PC-3 (cell line): Measurements from ENCODE around the gene USP30. TPM values are rescaled to one million over a fixed set of nuclear protein-coding genes. Genes with fewer than 3 reads are reported as not detected.

Experiments
- ATAC-seq: fragments of 200-7000 bp; cut with Tn5 transposase; 2 replicates; pipeline ENCODE4 v1.9.1; 2020; ENCODE audit warnings: mild to moderate bottlenecking, moderate library complexity
- BruUV-seq: library from RNA; stranded (reverse); fragments of 400-500 nt; replicated peaks from 2 replicates; lab custom pipeline; 2021; lab: Mats Ljungman, UMichigan
- CTCF ChIA-PET: fragments of 300-600 bp; sonication (Branson Sonifier 250); formaldehyde crosslinking; loops from one replicate; lab custom pipeline; 2022; ENCODE audit warnings: antibody characterized with exemption; lab: Charles Lee
- POLR2A ChIA-PET: fragments of 300-600 bp; sonication (Branson Sonifier 250); formaldehyde crosslinking; loops from one replicate; lab custom pipeline; 2022; ENCODE audit warnings: antibody characterized with exemption; ENCODE audit not compliant: unreplicated experiment; lab: Charles Lee
- DNase-seq: peaks from one replicate; pipeline ENCODE4 v3.0.0-alpha.2; 2015
- H2AFZ ChIP-seq: fragments of 300-600 bp; sonication (generic); 2 replicates; pipeline ENCODE4 v1.6.0; 2016; ENCODE audit warnings: antibody characterized with exemption, low read length
- H3F3A ChIP-seq: fragments of 300-600 bp; sonication (generic); one replicate; pipeline ENCODE4 v1.6.0; 2017; ENCODE audit warnings: antibody characterized with exemption, low read length, control low read depth, mild to moderate bottlenecking; ENCODE audit not compliant: unreplicated experiment
- H3K27ac ChIP-seq: fragments of 300-600 bp; sonication (generic); 2 replicates; pipeline ENCODE4 v1.5.1; 2016; ENCODE audit warnings: mild to moderate bottlenecking, low read length
- H3K27me3 ChIP-seq: fragments of 300-600 bp; sonication (generic); 2 replicates; pipeline ENCODE4 v1.6.1; 2016; ENCODE audit warnings: low read length, mixed read lengths
- H3K36me3 ChIP-seq: fragments of 300-600 bp; sonication (generic); 2 replicates; pipeline ENCODE4 v1.6.1; 2016; ENCODE audit warnings: low read depth, mixed run types, low read length, mixed read lengths
- H3K4me1 ChIP-seq: fragments of 300-600 bp; sonication (generic); 2 replicates; pipeline ENCODE4 v1.5.1; 2016; ENCODE audit warnings: low read length; ENCODE audit not compliant: insufficient read depth
- H3K4me2 ChIP-seq: fragments of 300-600 bp; sonication (generic); 2 replicates; pipeline ENCODE4 v1.6.0; 2016; ENCODE audit warnings: low read length
- H3K4me3 ChIP-seq: fragments of 300-600 bp; sonication (generic); 2 replicates; pipeline ENCODE4 v1.5.1; 2016; ENCODE audit warnings: mild to moderate bottlenecking, low read length, mixed read lengths
- H3K79me2 ChIP-seq: fragments of 300-600 bp; sonication (generic); 2 replicates; pipeline ENCODE4 v1.6.1; 2017; ENCODE audit warnings: low read length, mixed read lengths
- H3K9ac ChIP-seq: fragments of 300-600 bp; sonication (generic); 2 replicates; pipeline ENCODE4 v1.6.0; 2016; ENCODE audit warnings: mild to moderate bottlenecking, low read length
- H3K9me2 ChIP-seq: fragments of 300-600 bp; sonication (generic); replicated peaks from 2 replicates; pipeline ENCODE4 v1.6.1; 2016; ENCODE audit warnings: mixed run types, low read length, mixed read lengths
- H3K9me3 ChIP-seq: fragments of 300-600 bp; sonication (generic); 2 replicates; pipeline ENCODE4 v1.6.1; 2016; ENCODE audit warnings: low read length, mixed read lengths
- H4K20me1 ChIP-seq: fragments of 300-600 bp; sonication (generic); 2 replicates; pipeline ENCODE4 v1.6.1; 2016; ENCODE audit warnings: low read length, mixed read lengths
- EZH2 ChIP-seq: fragments of 300-600 bp; sonication (generic); IDR thresholded peaks from one replicate; pipeline ENCODE4 v1.6.1; 2017; ENCODE audit warnings: antibody characterized with exemption, mild to moderate bottlenecking, low read length; ENCODE audit not compliant: unreplicated experiment
- EZH2phosphoT487 ChIP-seq: fragments of 300-600 bp; sonication (generic); IDR thresholded peaks from 2 replicates; pipeline ENCODE4 v1.6.1; 2018; ENCODE audit warnings: mild to moderate bottlenecking, antibody characterized with exemption, low read length, borderline replicate concordance
- intact Hi-C: fragments of 100-400 bp; cut with micrococcal nuclease; formaldehyde crosslinking; loops from 2 replicates; pipeline ENCODE4 v1.9.0; 2023
- total RNA-seq: library from RNA; depleted of rRNA; stranded (reverse); fragments of >200 nt; gene quantifications from 2 replicates; pipeline ENCODE4 v1.2.3, GENCODE V29; 2014
- TF ChIP-seq, protein P1 (sequence below): fragments of 300-600 bp; sonication (generic); conservative IDR thresholded peaks from 2 replicates; pipeline ENCODE4 v1.5.1; 2017; ENCODE audit warnings: antibody characterized with exemption, low read depth, mild to moderate bottlenecking, low read length

The USP30 gene
- total RNA-seq, 1 experiment from 2014 or later, result 13.6 TPM

DNA sequence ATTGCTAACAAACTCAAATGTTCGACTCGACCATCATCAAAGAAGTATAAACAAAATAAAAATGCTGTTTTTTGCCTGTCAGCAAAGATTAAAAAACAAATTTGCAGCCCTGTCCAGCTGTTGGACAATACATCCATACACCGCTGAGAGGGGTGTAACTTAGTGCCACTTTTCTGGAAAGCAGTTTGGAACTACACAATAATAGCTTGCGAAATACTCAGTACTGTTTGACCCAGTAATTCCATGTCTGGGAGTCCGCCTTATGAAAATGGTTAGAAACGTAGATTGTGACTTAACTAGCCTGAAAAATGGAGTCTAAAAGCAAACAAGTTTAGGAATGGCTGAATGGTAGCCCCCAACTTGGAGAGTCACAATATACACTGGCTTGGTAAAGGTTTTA is 6.4 kb downstream of the USP30 start:
- no TSS peak for BruUV-seq
- Histone ChIP-seq H3K4me2 (no peak overlapping the region), H4K20me1 (no peaks in the 10 kb centered on the region), H3K9ac (no peak overlapping the region), H3K4me3 (no peak overlapping the region), H3K9me2 (no peaks in the 10 kb centered on the region), H3K4me1 (peaks cover 2% of the 10 kb centered on the region; the same call in 1 of the 2 replicates), H3K27me3 (no peaks in the 10 kb centered on the region), H2AFZ (no peak overlapping the region), H3K79me2 (0 out of 2 replicates have a peak, but pooled peaks cover 1% of the 10 kb centered on the region), H3K9me3 (no peaks in the 10 kb centered on the region), H3K36me3 (peaks cover 15% of the 10 kb centered on the region; the same call in 1 of the 2 replicates), H3F3A (no peaks in the 10 kb centered on the region), H3K27ac (no peak overlapping the region)
- ATAC-seq (no peak), DNase-seq (no peak)
- POLR2A ChIA-PET, result no interaction called here
- TF ChIP-seq, protein P1, sequence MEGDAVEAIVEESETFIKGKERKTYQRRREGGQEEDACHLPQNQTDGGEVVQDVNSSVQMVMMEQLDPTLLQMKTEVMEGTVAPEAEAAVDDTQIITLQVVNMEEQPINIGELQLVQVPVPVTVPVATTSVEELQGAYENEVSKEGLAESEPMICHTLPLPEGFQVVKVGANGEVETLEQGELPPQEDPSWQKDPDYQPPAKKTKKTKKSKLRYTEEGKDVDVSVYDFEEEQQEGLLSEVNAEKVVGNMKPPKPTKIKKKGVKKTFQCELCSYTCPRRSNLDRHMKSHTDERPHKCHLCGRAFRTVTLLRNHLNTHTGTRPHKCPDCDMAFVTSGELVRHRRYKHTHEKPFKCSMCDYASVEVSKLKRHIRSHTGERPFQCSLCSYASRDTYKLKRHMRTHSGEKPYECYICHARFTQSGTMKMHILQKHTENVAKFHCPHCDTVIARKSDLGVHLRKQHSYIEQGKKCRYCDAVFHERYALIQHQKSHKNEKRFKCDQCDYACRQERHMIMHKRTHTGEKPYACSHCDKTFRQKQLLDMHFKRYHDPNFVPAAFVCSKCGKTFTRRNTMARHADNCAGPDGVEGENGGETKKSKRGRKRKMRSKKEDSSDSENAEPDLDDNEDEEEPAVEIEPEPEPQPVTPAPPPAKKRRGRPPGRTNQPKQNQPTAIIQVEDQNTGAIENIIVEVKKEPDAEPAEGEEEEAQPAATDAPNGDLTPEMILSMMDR, result no peak
- TF ChIP-seq EZH2 (no peak), EZH2phosphoT487 (no peak)
- intact Hi-C loops, result no loop called here
- CTCF ChIA-PET, result no interaction called here

DNA sequence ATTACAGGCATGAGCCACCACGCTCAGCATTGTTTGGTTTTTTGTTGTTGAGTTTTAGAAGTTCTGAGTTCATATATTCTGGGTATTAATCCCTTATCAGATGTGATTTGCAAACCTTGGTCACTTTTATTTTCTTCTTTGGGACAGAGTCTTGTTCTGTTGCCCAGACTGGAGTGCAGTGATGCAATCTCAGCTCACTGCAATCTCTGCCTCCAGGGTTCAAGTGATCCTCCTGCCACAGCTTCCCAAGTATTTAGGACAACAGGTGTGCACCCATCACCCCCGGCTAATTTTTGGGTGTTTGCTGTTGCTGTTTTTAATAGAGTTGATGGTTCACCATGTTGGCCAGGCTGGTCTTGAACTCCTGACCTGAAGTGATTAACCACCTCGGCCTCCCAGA is 11.8 kb downstream of the USP30 start:
- H3K27ac ChIP-seq, result no peak overlapping the region
- no peak for ATAC-seq
- peaks cover 19% of the 10 kb centered on the region; the same call in 1 of the 2 replicates for H3K36me3 ChIP-seq
- H3F3A ChIP-seq, result no peaks in the 10 kb centered on the region
- CTCF ChIA-PET, result no interaction called here
- H3K9me2 ChIP-seq, result no peaks in the 10 kb centered on the region
- no peaks in the 10 kb centered on the region for H3K27me3 ChIP-seq
- POLR2A ChIA-PET, result no interaction called here
- H3K4me2 ChIP-seq, result no peak overlapping the region
- no TSS peak for BruUV-seq
- no peak for DNase-seq
- no peaks in the 10 kb centered on the region for H3K79me2 ChIP-seq
- no peak overlapping the region for H3K9ac ChIP-seq
- no peaks in the 10 kb centered on the region for H4K20me1 ChIP-seq
- H3K4me1 ChIP-seq, result no peaks in the 10 kb centered on the region
- no peak overlapping the region for H2AFZ ChIP-seq
- intact Hi-C loops, result no loop called here
- H3K4me3 ChIP-seq, result no peak overlapping the region
- TF ChIP-seq, protein P1, result no peak
- TF ChIP-seq EZH2phosphoT487 (no peak), EZH2 (no peak)
- H3K9me3 ChIP-seq, result no peaks in the 10 kb centered on the region

DNA sequence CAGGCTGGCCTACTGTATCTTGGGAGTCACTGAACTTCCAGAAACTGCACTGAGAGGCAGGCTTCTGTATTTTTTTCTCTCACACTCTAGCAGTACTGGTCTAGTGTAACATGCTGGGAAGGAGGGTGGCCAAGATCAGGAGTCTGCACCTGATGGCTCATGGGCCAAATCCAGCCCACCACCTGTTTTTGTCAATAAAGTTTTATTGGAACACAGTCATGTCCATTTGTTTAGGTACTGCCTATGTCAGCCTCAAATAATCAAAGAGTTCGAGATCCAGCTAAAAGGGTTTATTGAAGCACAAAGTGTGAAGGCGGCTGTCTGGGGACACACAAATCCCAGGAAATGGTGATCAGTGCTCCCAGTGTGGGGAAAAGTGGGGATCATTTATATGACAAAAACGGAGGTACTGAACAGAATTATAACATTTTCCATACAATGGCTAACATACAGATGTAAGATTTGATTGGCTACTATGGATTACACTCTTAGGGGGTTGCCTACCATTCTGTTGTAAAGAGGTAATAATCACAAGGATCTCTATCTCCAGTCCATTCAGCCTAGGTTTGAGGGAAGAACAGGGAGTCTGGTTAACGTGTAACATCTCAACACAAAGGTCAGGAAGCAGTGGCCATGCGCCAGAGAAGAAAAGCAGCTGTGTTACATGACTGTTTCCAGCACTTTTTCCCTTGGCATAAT is 12.9 kb downstream of the USP30 start:
- no peak for DNase-seq
- Histone ChIP-seq H2AFZ (no peak overlapping the region), H3K4me1 (no peaks in the 10 kb centered on the region), H4K20me1 (no peaks in the 10 kb centered on the region), H3K9me3 (no peaks in the 10 kb centered on the region), H3K9me2 (no peaks in the 10 kb centered on the region), H3F3A (no peaks in the 10 kb centered on the region), H3K4me3 (no peak overlapping the region), H3K27me3 (no peaks in the 10 kb centered on the region), H3K27ac (no peak overlapping the region), H3K4me2 (no peak overlapping the region), H3K79me2 (no peaks in the 10 kb centered on the region), H3K9ac (no peak overlapping the region), H3K36me3 (peaks cover 15% of the 10 kb centered on the region; the same call in 1 of the 2 replicates)
- ATAC-seq, result no peak
- BruUV-seq, result no TSS peak
- TF ChIP-seq EZH2phosphoT487 (no peak), EZH2 (no peak)
- TF ChIP-seq, protein P1, result no peak
- POLR2A ChIA-PET, result no interaction called here
- CTCF ChIA-PET, result no interaction called here
- intact Hi-C loops, result no loop called here
